NCI-H146 treated with DMSO at 0.1 percent for 48 hours (cell line): ENCODE results near the gene ADAMTS14.

Source experiments
- DNase-seq: peaks from one replicate; lab custom pipeline; 2025; ENCODE audit not compliant: unreplicated experiment; lab: John Stamatoyannopoulos, UW

Gene ADAMTS14

GRCh38 chr10:70811881-70812280 is 139.6 kb downstream of the ADAMTS14 start:
- DNase-seq: no peak
